HCT116 (cell line): ENCODE data around the gene DOCK4.

Experiments
- CEBPB ChIP-seq: IDR thresholded peaks from 2 replicates; pipeline ENCODE4 v1.6.1; 2012; ENCODE audit warnings: low read depth
- EGR1 ChIP-seq: IDR thresholded peaks from 2 replicates; pipeline ENCODE4 v1.6.1; 2012; ENCODE audit warnings: low read depth
- EZH2 ChIP-seq: fragments of 200-600 bp; sonication (generic); IDR thresholded peaks from 2 replicates; pipeline ENCODE4 v1.6.1; 2017; ENCODE audit warnings: antibody characterized with exemption, mixed run types
- EZH2phosphoT487 ChIP-seq: fragments of 200-600 bp; IDR thresholded peaks from 2 replicates; pipeline ENCODE4 v1.6.1; 2018; ENCODE audit warnings: antibody characterized with exemption, borderline replicate concordance
- JUND ChIP-seq: IDR thresholded peaks from 2 replicates; pipeline ENCODE4 v1.6.1; 2012
- POLR2A ChIP-seq: IDR thresholded peaks from 2 replicates; pipeline ENCODE4 v1.7.0; 2011; ENCODE audit warnings: borderline replicate concordance; ENCODE audit not compliant: insufficient read depth, insufficient read length; ENCODE audit errors: extremely low read depth
- POLR2AphosphoS5 ChIP-seq: IDR thresholded peaks from 2 replicates; pipeline ENCODE4 v1.6.1; 2011; ENCODE audit warnings: mild to moderate bottlenecking, low read depth, low read length, moderate library complexity
- YY1 ChIP-seq: IDR thresholded peaks from 2 replicates; pipeline ENCODE4 v1.6.1; 2011; ENCODE audit warnings: low read length, low read depth, moderate library complexity, mild to moderate bottlenecking; ENCODE audit not compliant: insufficient replicate concordance; ENCODE audit errors: extremely low read depth
- ZFX ChIP-seq: fragments of 450-650 bp; IDR thresholded peaks from 2 replicates; pipeline ENCODE4 v1.6.1; 2017
- ZNF274 ChIP-seq: fragments of 200-500 bp; sonication (Bioruptor generic); IDR thresholded peaks from 2 replicates; pipeline ENCODE4 v1.6.1; 2014; ENCODE audit warnings: mild to moderate bottlenecking, low read depth, low read length, inconsistent platforms
- TF ChIP-seq, protein P1 (sequence below), 3 experiments: fragments of 200-600 bp in 1 of 3; sonication (generic) in 1 of 3; IDR thresholded peaks in 2 of 3; conservative IDR thresholded peaks in 1 of 3; 2 replicates each; pipeline ENCODE4 v1.5.1; 2012 to 2017; ENCODE audit warnings: low read depth in 2 of 3, low read length in 2 of 3, antibody characterized with exemption in 1 of 3, borderline replicate concordance in 1 of 3, control low read depth in 1 of 3, mild to moderate bottlenecking in 1 of 3, mixed read lengths in 1 of 3, mixed run types in 1 of 3, moderate library complexity in 1 of 3; ENCODE audit not compliant: insufficient read depth in 1 of 3
- TF ChIP-seq, protein P2 (sequence below): IDR thresholded peaks from 2 replicates; pipeline ENCODE4 v1.6.1; 2012
- TF ChIP-seq, protein P3 (sequence below): IDR thresholded peaks from 2 replicates; pipeline ENCODE4 v1.6.1; 2012; ENCODE audit warnings: low read depth

DNA sequence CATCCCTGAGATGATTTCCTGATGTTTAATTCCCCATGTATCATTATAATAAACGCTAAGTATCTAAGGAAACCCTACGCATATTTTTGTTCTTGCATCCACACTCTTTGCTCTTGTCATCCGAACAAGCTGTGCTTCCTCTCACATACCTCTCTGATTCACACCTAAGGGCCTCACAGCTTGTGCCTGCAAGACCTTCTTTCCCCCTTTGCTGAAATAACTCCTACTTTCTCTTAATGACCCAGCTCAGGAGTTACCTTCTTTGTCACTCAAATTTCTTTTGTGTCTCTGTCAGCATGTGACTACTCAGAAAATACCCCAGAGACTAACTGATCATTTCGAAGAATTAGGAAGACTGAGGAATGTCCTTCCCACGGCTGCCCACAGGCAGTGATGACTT, 434.6 kb downstream of the DOCK4 start:
- TF ChIP-seq, protein P1, sequence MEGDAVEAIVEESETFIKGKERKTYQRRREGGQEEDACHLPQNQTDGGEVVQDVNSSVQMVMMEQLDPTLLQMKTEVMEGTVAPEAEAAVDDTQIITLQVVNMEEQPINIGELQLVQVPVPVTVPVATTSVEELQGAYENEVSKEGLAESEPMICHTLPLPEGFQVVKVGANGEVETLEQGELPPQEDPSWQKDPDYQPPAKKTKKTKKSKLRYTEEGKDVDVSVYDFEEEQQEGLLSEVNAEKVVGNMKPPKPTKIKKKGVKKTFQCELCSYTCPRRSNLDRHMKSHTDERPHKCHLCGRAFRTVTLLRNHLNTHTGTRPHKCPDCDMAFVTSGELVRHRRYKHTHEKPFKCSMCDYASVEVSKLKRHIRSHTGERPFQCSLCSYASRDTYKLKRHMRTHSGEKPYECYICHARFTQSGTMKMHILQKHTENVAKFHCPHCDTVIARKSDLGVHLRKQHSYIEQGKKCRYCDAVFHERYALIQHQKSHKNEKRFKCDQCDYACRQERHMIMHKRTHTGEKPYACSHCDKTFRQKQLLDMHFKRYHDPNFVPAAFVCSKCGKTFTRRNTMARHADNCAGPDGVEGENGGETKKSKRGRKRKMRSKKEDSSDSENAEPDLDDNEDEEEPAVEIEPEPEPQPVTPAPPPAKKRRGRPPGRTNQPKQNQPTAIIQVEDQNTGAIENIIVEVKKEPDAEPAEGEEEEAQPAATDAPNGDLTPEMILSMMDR (IDR thresholded peaks at IDR 0.05 in 2 of 3, conservative IDR thresholded peaks at IDR 0.05 in 1 of 3; ENCODE audit: borderline replicate concordance in 1 of 3, insufficient read depth in 1 of 3, low read depth in 2 of 3, low read length in 2 of 3): no peak
- no peak for TF ChIP-seq YY1
- TF ChIP-seq EZH2phosphoT487: no peak
- TF ChIP-seq, protein P2, sequence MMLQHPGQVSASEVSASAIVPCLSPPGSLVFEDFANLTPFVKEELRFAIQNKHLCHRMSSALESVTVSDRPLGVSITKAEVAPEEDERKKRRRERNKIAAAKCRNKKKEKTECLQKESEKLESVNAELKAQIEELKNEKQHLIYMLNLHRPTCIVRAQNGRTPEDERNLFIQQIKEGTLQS: no peak
- no peak for TF ChIP-seq JUND
- TF ChIP-seq EGR1: no peak
- no peak for TF ChIP-seq POLR2AphosphoS5
- TF ChIP-seq EZH2: no peak
- TF ChIP-seq POLR2A: no peak
- no peak for TF ChIP-seq ZFX
- TF ChIP-seq, protein P3, sequence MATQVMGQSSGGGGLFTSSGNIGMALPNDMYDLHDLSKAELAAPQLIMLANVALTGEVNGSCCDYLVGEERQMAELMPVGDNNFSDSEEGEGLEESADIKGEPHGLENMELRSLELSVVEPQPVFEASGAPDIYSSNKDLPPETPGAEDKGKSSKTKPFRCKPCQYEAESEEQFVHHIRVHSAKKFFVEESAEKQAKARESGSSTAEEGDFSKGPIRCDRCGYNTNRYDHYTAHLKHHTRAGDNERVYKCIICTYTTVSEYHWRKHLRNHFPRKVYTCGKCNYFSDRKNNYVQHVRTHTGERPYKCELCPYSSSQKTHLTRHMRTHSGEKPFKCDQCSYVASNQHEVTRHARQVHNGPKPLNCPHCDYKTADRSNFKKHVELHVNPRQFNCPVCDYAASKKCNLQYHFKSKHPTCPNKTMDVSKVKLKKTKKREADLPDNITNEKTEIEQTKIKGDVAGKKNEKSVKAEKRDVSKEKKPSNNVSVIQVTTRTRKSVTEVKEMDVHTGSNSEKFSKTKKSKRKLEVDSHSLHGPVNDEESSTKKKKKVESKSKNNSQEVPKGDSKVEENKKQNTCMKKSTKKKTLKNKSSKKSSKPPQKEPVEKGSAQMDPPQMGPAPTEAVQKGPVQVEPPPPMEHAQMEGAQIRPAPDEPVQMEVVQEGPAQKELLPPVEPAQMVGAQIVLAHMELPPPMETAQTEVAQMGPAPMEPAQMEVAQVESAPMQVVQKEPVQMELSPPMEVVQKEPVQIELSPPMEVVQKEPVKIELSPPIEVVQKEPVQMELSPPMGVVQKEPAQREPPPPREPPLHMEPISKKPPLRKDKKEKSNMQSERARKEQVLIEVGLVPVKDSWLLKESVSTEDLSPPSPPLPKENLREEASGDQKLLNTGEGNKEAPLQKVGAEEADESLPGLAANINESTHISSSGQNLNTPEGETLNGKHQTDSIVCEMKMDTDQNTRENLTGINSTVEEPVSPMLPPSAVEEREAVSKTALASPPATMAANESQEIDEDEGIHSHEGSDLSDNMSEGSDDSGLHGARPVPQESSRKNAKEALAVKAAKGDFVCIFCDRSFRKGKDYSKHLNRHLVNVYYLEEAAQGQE: no peak
- TF ChIP-seq CEBPB: no peak
- TF ChIP-seq ZNF274: no peak
